ENCODE results near the gene CINP. TPM values are rescaled to one million over a fixed set of nuclear protein-coding genes. Genes with fewer than 3 reads are reported as not detected.
"Not testable (repeated sequence)": the region's sequence is repeated elsewhere in the genome, so short reads cannot be mapped to it uniquely, and the experiment has no call there.

The CINP gene
- total RNA-seq, 1 donor from 2014 or later, result 27.4 TPM

DNA sequence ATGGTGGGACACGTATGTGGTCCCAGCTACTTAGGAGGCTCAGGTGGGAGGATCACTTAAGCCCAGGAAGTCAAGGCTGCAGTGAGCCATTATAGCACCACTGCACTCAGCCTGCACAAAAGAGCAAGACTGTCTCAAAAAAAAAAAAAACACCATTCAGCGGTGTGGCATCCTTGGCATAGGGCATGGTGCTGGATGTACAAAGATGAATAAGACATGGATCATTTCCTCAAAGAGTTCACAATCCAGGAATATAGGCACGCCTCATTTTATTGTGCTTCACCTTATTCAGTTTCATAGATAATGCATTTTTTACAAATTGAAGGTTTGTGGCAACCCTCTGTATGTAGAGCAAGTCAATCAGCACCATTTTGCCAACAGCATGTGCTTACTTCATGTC is 6.4 kb downstream of the CINP start:
- intact Hi-C loops (cut with micrococcal nuclease), result no loop called here

DNA sequence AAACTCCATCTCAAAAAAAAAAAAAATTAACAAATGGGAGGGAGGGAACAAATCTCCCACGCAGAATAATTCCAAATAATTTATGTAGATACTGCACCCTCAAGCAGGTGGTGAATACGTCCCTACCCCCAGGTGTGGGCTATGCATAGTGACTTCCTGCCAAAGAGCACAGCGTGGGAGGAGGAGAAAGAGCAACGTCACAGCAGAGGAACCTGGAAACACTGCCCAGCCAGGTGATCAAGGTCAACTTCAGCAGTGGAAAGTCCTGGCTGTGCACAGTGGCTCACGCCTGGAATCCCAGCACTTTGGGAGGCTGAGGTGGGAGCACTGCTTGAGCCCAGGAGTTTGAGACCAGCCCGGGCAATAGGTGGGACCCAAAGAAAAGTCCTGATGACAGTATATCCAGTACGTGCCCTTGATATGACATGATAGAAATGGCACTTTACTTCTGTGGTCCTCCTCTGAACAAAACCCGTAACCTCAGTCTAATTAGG is 9.5 kb downstream of the CINP start:
- intact Hi-C loops (cut with micrococcal nuclease), result no loop called here

DNA sequence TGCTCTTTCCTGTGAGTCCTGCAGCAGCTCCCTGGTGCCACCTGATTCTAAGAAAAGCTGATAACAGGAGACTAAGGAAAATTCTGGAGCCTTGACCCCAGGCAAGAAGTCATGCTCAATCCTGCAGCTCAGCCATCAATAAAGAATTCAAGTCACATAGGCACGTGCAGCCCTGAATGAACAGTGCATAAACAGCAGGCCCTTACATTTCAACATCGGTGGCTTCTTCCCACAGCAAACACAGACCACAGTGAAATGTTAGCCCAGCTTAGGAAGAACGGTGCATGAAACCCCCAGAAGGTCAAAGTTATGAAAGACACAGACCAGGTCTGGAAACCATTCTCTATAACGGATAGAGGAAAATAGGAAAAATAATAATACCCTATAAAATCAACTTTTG is 10.5 kb downstream of the CINP start:
- intact Hi-C loops (cut with micrococcal nuclease), result no loop called here

DNA sequence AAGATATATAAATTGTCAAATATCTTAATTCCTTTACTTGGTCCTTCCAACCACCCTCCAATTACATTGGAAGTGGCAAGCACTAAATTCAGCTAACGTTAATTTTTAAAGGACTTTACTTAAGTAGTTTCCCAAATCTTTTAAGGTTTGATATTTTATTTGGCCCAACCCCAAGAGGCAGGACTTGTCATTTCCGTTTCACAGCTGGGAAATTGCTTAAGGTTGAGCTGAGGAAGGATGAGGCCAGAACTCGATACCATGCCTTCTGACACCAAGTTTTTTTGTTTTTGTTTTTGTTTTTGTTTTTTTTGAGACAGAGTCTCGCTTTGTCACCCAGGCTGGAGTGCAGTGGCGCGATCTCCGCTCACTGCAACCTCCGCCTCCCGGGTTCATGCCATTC is 11.1 kb downstream of the CINP start:
- intact Hi-C loops (cut with micrococcal nuclease), result not testable (repeated sequence)

DNA sequence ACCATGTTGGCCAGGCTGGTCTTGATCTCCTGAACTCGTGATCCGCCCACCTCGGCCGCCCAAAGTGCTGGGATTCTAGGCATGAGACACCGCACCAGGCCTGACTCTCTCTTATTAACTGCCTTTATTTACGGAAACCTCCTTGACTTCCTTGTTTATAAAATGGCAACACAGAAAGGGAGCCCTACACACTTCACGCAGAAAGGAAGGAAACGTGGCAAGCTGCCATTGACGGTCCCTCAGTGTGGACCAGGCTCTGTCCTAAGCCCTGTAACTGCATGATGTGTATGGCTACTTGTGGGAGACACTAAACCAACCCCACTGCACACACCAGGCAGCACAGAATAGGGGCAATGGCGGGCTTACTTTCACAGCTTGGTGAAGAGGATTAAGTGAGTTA is 11.7 kb downstream of the CINP start:
- intact Hi-C loops (cut with micrococcal nuclease), result no loop called here

DNA sequence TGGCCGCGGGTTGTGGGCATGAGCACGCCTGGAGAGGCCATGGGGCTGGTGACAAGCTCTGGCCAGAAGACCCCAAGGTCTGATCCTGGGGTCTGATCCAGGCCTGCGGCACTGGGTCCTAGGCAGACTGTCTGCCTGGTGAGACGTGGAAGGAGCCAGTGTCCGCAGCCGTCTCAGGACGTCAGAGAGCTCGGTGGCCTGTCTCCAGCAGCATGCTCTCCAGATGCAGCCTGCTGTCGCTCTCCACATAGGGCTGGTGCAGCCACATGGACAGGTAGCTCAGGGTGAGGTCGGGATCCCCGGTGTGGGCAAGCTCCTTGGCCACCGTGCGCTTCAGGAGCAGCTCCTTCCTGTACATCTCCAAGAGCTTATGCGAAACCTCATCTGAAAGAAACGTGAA is 14.3 kb downstream of the CINP start:
- intact Hi-C loops (cut with micrococcal nuclease), result no loop called here

DNA sequence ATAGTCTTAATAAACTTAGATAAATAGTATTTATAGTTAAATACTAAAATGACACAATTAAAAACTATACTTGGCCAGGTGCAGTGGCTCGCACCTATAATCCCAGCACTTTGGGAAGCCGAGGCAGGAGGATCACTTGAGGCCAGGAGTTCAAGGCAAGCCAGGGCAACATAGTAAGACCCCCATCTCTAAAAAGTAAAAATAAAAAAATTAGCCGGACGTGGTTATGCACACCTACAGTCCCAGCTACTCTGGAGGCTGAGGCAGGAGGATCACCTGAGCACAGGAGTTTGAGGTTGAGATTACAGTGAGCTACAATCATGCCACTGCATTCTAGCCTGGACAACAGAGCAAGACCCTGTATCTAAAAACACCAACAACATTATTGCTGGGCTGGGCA is 16.0 kb downstream of the CINP start:
- intact Hi-C loops (cut with micrococcal nuclease), result no loop called here

DNA sequence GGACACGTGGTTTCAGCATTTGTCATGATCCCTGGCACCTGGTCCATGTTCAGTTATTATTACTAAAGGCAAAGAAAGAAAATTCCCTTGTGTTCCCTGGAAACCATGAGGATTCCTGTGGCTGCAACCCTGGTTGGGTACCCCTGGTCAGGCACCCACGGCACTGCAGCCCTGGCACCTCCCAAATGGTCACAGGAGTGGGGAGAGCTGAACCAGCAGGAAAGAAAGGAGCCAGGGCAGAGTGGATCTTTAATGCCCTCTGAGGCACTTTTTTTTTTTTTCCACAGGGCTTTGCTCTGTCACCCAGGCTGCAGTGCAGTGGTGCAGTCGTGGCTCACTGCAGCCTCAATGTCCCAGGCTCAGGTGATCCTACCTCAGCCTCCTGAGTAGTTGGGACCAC is 17.5 kb downstream of the CINP start:
- intact Hi-C loops (cut with micrococcal nuclease), result no loop called here

DNA sequence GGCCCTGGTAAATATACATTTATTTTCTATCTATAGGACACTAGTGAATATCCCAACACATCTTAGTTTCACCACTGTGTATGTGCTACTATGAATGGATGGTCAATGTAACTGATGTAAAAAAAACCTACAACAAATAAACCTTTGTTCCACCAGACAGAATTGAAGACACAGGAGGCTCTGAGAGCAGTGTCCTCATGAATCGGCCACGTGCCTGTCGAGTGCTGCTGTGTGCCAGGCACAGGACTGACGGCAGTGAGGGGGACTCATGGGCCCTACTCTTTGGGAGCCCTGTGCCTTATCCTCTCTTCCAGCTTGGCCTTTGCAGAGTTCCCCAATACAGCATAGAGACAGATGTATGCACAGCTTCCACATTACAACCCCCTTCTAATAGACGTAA is 18.2 kb downstream of the CINP start:
- intact Hi-C loops (cut with micrococcal nuclease), result no loop called here

DNA sequence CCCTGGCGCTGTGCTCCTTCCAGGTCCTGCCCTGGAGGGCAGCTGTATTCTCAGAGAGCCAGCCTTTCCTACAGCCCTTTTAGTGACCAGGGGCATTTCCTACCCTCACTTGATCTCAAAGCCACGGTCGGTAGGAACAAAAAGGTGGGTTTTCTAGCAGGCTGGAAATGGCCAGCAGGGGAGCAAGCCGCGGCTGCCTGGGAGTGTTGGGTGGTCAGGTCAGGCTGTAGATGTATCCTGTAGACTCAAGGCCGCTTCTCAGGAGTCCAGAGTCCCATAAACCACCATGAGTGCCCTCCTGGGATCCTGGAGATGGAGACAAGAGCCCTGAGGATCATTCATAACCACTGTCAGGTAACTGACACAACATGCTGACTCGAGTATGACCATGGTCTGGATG is 18.6 kb downstream of the CINP start:
- intact Hi-C loops (cut with micrococcal nuclease), result no loop called here

DNA sequence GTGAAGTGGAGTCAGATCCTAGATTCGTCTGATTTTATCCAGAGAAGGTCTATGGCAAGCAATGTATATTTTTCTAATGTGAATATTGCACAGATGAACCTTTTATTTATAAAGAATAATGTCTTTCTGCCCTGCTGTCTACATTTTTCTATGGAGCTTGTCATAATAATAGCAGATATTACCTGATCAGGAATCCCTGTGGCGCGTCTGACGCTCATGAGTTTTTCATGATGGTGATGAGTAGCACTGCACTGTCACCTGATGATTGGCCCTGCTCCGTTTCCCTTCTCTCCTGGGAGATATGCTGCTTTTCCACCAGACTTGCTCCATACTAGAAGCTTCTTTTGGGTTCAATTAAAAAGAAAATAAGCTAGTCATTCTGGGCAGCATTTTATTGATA is 20.5 kb downstream of the CINP start:
- intact Hi-C loops (cut with micrococcal nuclease), result no loop called here

DNA sequence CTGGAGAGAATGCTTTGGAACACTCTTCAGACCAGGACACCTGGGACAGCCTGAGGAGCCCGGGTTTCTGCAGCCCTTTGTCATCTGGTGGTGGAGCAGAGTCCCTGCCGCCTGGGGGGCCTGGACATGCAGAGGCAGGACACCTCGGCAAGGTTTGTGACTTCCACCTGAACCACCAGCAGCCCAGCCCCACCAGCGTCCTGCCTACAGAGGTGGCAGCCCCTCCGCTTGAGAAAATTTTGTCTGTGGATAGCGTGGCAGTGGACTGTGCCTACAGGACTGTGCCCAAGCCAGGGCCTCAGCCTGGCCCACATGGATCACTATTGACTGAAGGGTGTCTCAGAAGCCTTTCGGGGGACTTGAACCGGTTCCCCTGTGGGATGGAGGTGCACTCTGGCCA is 21.1 kb downstream of the CINP start:
- intact Hi-C loops (cut with micrococcal nuclease), result no loop called here

DNA sequence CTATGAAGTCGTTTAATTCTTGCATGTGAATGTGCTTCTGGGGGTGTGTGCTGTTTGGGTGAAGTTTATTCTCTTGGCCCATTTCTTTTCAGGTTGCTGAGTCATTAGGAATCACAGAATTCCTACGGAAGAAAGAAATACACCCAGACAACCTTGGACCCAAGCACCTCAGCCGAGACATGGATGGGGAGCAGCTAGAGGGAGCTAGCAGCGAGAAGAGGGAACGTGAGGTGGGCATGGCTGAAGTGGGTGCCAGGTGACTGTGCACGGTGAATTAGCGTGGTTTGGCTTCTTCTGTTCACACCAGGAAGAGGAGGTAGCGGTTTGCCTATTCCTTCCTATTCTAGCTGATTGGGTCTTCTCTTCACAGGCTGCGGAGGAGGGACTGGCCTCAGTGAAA is 24.0 kb downstream of the CINP start:
- intact Hi-C loops (cut with micrococcal nuclease), result no loop called here

DNA sequence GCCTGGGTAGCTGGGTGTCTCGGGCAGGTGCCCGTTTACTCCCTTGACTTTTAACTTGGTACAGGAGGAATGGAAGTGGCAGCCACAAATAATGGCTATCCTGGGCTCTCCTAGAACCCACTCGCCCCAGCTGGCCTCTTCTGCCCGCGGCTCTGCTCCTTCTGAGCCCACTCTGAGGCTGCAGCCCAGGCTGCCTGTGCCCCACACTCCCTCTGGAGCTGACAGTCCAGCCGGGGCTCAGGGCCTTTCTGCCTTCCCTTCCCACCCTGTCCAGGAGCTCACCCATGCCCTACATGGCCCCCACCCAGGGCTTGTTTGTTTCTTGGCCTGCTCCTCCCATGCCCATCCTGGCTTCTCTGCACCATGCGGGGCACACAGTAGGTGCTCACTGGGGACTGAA is 27.5 kb downstream of the CINP start:
- intact Hi-C loops (cut with micrococcal nuclease), result no loop called here

DNA sequence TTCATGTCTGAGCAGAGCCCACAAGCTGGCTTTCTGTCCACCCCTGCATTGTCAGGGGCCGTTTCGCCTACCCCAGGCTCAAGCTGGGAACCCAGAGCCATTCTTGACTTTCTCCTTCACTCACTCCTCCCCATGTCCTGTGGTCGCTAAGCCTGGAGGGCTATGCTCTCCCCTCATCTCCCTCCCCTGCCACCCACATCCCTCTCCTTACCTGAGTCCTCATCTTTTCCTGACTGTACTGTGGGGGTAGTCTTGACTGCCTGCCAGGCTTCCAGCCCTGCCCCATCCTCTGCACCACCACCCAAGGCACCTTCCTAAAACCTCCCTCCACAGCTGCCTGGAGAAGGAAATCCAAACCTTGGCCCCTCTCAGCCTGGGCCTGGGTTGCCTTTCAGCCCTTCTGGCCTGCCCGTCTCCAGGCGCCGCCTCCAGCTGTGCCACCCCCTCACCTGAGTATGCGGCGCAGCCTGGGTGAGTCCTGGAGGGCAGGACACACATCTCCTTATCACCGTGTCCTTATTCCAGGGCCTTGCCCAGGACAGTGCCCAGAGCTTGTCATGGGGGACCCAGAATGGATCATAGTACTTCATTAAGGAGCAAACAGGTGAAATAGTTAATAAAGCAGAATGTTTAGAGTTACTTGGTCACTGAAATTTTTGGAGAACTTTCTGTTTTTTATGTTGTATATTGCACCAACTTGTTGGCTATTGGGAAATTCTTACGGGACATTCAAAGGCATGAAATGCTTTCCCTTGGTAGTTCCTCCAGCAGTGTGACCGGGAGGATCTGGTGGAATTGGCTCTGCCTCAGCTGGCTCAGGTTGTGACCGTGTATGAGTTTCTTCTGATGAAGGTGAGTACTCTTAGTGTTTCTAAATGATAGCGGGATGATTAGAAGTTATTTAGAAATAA is 28.6 kb downstream of the CINP start:
- intact Hi-C loops (cut with micrococcal nuclease), result no loop called here

DNA sequence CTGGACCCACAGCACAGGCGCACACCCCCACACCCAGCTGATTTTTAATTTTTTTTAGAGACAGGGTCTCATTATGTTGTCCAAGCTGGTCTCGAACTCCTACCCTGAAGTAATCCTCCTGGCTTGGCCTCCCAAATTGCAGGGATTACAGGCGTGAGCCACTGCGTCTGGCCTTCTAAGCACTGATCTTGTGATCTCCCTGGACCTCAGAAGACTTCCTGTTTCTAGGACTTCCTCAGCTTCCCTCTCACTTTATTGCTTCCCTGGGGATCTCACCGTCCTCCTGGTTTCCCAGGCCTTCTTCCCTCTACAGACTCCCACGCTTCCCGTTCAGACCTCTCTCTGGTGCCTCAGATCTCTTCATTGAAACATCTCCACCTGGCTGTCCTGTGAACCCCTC is 29.3 kb downstream of the CINP start:
- intact Hi-C loops (cut with micrococcal nuclease), result no loop called here

DNA sequence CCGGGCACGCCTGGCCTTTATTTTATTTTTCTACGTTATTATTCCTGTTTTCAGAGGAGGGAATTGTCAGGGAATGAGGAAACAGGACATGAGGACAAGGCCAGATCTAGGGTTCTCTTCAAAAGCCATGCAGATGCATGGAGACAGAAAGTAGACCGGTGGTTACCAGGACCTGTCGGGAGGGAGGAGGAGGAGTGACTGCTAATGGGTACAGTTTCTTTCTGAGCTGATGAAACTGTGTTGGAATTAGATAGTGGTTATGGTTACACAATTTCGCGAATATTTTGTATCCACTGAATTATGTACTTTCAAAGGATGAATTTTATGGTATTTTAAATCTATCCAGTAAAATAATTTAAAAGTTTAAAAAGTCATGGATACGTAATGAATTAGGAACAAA is 31.9 kb downstream of the CINP start:
- intact Hi-C loops (cut with micrococcal nuclease), result no loop called here

DNA sequence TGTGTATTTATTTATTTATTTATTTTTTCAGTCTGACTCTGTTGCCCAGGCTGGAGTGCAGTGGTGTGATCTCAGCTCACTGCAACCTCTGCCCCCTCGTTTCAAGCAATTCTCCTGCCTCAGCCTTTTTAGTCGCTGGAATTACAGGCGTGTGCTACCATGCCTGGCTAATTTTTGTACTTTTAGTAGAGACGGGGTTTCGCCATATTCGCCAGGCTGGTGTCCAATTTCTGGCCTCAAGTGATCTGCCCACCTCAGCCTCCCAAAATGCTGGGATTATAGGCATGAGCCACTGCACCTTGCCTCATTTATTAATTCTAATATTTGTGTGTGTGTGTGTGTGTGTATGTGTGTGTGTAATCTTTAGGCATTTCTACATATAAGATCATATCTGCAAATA is 33.3 kb downstream of the CINP start:
- intact Hi-C loops (cut with micrococcal nuclease), result not testable (repeated sequence)

DNA sequence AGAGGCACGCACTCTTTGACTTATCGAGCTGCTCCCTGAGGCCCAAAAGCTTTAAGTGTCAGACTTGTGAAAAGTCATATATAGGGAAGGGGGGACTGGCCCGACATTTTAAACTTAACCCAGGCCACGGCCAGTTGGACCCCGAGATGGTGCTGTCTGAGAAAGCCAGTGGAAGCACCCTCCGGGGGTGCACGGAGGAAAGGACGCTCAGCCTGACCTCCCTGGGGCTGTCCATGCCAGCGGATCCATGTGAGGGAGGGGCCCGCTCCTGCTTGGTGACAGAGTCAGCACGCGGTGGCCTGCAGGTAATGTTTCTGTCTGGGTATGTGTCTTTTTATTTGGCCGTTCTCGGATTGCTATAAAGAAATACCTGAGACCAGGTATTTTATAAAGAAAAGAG is 36.1 kb downstream of the CINP start:
- intact Hi-C loops (cut with micrococcal nuclease), result no loop called here

DNA sequence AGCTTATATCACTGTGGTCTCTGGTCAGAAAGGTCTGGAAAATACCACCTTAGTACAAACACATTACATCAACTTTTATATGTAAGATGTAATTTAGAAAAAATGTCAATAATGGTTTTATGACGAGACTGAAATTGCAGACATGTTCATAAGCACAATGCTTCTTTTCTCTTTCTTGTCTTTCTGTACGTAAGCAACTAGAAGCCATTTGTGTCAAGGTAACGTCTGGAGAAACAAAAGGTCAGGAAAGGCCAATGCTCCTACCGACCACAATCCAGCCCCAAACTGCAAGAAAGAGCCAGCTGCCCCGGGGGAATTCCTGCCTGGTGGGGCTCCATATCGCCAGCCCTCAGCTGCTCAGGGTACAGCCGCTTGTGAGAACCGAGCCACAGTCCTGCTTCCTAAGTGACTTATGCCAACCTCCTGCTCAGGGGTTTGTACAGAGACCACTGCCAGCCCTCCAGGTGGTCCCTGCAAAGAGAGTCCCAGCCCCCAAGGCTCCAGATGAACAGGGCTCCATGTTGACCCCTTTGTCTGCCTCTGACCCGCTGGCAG is 36.8 kb downstream of the CINP start:
- intact Hi-C loops (cut with micrococcal nuclease), result no loop called here

DNA sequence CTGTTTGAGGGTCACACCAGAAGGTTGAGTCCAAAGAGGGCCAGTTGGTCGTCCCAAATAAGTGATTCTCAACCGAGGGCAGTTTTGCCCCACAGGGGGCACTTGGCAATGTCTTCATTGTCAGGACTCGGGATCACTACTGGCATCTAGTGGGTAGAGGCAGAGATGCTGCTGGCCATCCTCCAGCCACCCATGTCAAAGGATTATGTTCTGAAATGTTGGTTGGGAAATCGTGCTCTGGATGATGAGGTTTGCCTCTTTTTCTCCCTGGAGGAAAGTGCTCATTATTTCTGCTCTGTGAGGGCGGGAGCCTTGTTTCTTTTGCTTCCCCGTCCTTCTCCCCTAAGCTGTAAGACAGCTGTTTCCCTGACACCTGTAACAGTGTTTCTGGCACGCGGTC is 39.6 kb downstream of the CINP start:
- intact Hi-C loops (cut with micrococcal nuclease), result no loop called here

DNA sequence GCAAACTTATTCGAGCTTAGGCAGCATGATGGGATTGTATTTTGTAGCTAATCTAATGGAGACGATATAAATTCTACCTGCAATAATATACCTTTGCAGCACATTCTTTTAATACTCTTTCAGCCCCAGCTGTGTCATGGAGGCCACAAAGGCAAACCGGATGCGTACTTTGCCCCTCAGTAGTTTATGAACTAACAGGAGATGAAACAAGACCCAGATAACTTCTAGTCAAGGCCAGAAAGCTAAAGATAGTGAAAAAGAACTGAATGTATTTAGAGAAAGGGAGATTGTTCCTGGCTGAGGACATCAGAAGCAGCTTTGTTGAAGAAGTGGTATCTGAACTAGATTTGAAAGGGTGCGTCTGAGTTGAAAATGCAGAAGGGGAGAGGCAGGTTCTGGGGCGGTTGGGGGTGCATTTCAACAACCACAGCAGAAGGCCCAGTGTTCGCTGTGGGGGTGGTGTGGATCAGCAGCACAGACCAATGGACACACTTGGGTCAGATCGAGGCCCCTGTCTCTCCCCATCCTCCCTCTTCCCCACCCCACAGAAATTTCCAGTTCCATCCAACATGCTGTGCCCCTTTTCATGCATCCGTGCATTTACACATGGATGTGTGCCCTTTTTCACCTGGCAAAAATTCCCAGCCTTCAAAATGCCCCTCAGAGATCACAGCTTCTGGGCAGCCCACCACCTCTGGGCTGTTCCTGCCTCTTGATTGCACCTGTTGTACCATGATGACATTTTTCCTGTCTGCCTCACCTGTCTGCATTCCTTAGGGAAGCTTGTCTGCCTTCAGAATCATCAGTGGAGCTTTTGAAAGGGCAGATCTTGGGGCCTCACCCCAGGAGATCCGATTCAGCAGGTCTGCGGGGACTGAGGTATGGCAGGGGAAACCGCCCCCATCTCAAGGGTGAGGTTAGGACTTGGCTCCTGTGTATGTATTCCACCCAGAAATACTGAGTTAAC is 41.0 kb downstream of the CINP start:
- intact Hi-C loops (cut with micrococcal nuclease), result loop anchor here (2.0 kb wide), 1 partner anchor 195 kb away; no protein-coding TSS in a partner anchor
